Heart left ventricle (tissue), 16 donors: Measurements from ENCODE around the gene KLHL1. TPM values are rescaled to one million over a fixed set of nuclear protein-coding genes. Genes with fewer than 3 reads are reported as not detected.

Experiments used
- ATAC-seq, 4 donors: fragments of 200-7000 bp; cut with Tn5 transposase; one replicate each; pipeline ENCODE4 v1.9.1; 2020 to 2022; ENCODE audit warnings: moderate library complexity in 4 of 4, mild to moderate bottlenecking in 3 of 4, moderate number of reproducible peaks in 1 of 4
- DNase-seq, 5 donors: peaks; one replicate each; pipeline ENCODE4 v3.0.0-alpha.2; 2020
- H3K27ac ChIP-seq, 12 donors: fragments of 200-600 bp; sonication (generic) in 4 of 12; one replicate each; pipeline versions ENCODE4 v1.5.0 to v1.8.0; 2016 to 2022; ENCODE audit warnings: mild to moderate bottlenecking in 2 of 12
- H3K27me3 ChIP-seq, 9 donors: fragments of 200-600 bp; sonication (generic) in 2 of 9; one replicate each; pipeline versions ENCODE4 v1.5.1 to v1.8.0; 2016 to 2022; ENCODE audit warnings: mild to moderate bottlenecking in 3 of 9
- H3K36me3 ChIP-seq, 9 donors: fragments of 200-600 bp; sonication (generic) in 2 of 9; one replicate each; pipeline versions ENCODE4 v1.5.0 to v1.8.0; 2018 to 2022; ENCODE audit warnings: mild to moderate bottlenecking in 2 of 9
- H3K4me1 ChIP-seq, 12 donors: fragments of 200-600 bp; sonication (generic) in 4 of 12; one replicate each; pipeline versions ENCODE4 v1.5.0 to v1.8.0; 2016 to 2022; ENCODE audit warnings: mild to moderate bottlenecking in 3 of 12
- H3K4me3 ChIP-seq, 12 donors: fragments of 200-600 bp; sonication (generic) in 4 of 12; one replicate each; pipeline versions ENCODE4 v1.5.0 to v1.8.0; 2017 to 2022; ENCODE audit warnings: mild to moderate bottlenecking in 9 of 12, moderate library complexity in 4 of 12
- H3K9me3 ChIP-seq, 12 donors: fragments of 200-600 bp; sonication (generic) in 4 of 12; one replicate each; pipeline versions ENCODE4 v1.5.0 to v1.8.0; 2016 to 2022; ENCODE audit warnings: mild to moderate bottlenecking in 1 of 12
- POLR2A ChIP-seq, 2 donors: fragments of 450-650 bp; IDR thresholded peaks; one replicate each; pipeline ENCODE4 v1.6.1; 2017; ENCODE audit warnings: antibody characterized with exemption in 2 of 2, mild to moderate bottlenecking in 2 of 2, moderate library complexity in 2 of 2
- WGBS, 4 donors: extraction: QIAGEN DNeasy Blood & Tissue Kit in 2 of 4; methylation state at CpG; one replicate each; pipeline versions ENCODE4 v1.1.5 to v1.1.7; 2013 to 2018; 5-methylcytosine and 5-hydroxymethylcytosine counted together
- intact Hi-C, 10 donors: fragments of 100-400 bp; cut with DNase I; formaldehyde crosslinking; loops; one replicate each; pipeline versions ENCODE4 v1.11.1 to v1.14.2; 2022
- polyA plus RNA-seq, 2 donors: library from polyadenylated mRNA; stranded (reverse); fragments of 200-250 nt; gene quantifications; one replicate each; pipeline ENCODE4 v1.2.3, GENCODE V29; 2013
- total RNA-seq, 9 donors: library from RNA; depleted of rRNA in 2 of 9; stranded (reverse); fragments of >200 nt in 2 of 9; fragmentation: NEBNext Ultra II Directional in 3 of 9; extraction: Animal tissue kit (Norgen Biotek cat#: 25700) in 3 of 9; gene quantifications; one replicate each; pipeline versions ENCODE4 v1.1.0 to v1.2.4, GENCODE V29; 2016 to 2023
- TF ChIP-seq, protein P1 (sequence below), 12 donors: fragments of 200-600 bp; sonication (generic) in 4 of 12; IDR thresholded peaks; one replicate each; pipeline versions ENCODE4 v1.5.0 to v1.8.0; 2018 to 2022; ENCODE audit warnings: antibody characterized with exemption in 12 of 12, mild to moderate bottlenecking in 5 of 12
- donor health status: ischemic (EF 13 %, LVEDD 7.1; RV severe dilation, severe dysfunction).
- donor health status: healthy with polysubstance abuse.
- donor health status: DM: no; HTN: yes; CAD: no.
- donor health status: DM: no; HTN: no; CAD: no.
- donor health status: ischemic (EF 25% LVEDD 6.9; RV normal size, moderate dysfunction).
- donor health status: ischemic (EF 25% LVEDD 5.7; RV mildly dilated, moderate dysfunction).
- donor health status: healthy.
- donor health status: DM: yes; HTN: yes; CAD: no.
- donor health status: ischemic (EF 35%, LVEDD 5.7; RV mildly dilated, moderate dysfunction).
- donor health status: nonischemic (EF 11% LVEDD 7.7; RV severe dilation, severe dysfunction).
- donor health status: DM: yes; HTN: yes; CAD: no.
- donor health status: PGD.
- donor health status: ischemic (EF 29% LVEDD 5.4; RV normal size, mild dysfunction).
- donor health status: nonischemic (EF 23%, LVEDD 6.1; RV moderate dilation, normal function).

The KLHL1 gene
- total and polyA plus RNA-seq, 11 donors, result not detected

DNA sequence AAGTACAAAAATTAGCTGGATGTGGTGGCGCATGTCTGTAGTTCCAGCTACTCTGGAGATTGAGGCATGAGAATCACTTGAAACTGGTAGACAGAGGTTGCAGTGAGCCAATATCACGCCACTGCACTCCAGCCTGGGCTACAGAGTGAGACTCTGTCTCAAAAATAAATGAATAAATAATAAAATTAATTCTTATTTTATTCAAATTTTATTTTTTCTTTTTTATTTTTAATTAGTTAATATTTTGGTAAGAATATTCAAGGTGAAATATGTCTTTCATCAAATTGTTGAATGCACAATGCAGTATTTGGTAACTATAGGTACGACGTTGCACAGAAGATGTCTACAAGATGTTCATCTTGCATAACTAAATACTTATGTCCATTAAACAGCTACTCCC is 111.2 kb downstream of the KLHL1 start:
- H3K27me3 ChIP-seq, result no peaks in the 10 kb centered on the region
- WGBS, 4 donors, result 87 to 93% (median 92%) methylated on average over 4 of the region's 4 CpGs
- DNase-seq (no peak), ATAC-seq (no peak)
- peaks cover 0 to 2% (median 0%) of the 10 kb centered on the region in 12 donors for H3K9me3 ChIP-seq
- no peak overlapping the region for H3K4me3 ChIP-seq
- no peaks in the 10 kb centered on the region for H3K36me3 ChIP-seq
- H3K27ac ChIP-seq, result no peak overlapping the region
- TF ChIP-seq POLR2A (IDR thresholded peaks at IDR 0.05), result no peak
- TF ChIP-seq, protein P1, sequence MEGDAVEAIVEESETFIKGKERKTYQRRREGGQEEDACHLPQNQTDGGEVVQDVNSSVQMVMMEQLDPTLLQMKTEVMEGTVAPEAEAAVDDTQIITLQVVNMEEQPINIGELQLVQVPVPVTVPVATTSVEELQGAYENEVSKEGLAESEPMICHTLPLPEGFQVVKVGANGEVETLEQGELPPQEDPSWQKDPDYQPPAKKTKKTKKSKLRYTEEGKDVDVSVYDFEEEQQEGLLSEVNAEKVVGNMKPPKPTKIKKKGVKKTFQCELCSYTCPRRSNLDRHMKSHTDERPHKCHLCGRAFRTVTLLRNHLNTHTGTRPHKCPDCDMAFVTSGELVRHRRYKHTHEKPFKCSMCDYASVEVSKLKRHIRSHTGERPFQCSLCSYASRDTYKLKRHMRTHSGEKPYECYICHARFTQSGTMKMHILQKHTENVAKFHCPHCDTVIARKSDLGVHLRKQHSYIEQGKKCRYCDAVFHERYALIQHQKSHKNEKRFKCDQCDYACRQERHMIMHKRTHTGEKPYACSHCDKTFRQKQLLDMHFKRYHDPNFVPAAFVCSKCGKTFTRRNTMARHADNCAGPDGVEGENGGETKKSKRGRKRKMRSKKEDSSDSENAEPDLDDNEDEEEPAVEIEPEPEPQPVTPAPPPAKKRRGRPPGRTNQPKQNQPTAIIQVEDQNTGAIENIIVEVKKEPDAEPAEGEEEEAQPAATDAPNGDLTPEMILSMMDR (IDR thresholded peaks at IDR 0.05), result no peak
- no peaks in the 10 kb centered on the region for H3K4me1 ChIP-seq
- intact Hi-C loops, result no loop called here

DNA sequence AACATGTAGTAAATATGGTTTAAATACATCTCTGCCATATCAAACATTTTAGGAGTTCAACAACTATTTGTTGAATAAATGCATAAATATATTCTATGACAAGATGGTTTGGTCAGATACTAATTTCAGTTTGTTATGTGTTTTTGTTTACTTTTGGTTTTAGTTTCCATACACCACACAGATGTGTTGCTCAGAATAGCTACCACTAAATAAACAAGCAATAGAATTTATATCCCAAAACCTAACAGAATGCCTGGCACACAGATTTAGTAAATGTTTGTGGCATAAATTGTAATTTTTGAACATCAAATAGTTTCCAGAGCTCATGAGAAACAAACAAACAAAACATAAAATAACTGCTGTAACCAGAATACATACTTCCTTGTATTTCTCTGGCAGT is 127.5 kb downstream of the KLHL1 start:
- H3K4me1 ChIP-seq, result no peaks in the 10 kb centered on the region
- no peaks in the 10 kb centered on the region for H3K9me3 ChIP-seq
- ATAC-seq (no peak), DNase-seq (no peak)
- TF ChIP-seq, protein P1 (IDR thresholded peaks at IDR 0.05), result no peak
- no peak for TF ChIP-seq POLR2A (IDR thresholded peaks at IDR 0.05)
- no peak overlapping the region for H3K4me3 ChIP-seq
- H3K27me3 ChIP-seq, result no peaks in the 10 kb centered on the region
- intact Hi-C loops, result no loop called here
- no peaks in the 10 kb centered on the region for H3K36me3 ChIP-seq
- H3K27ac ChIP-seq, result no peak overlapping the region

DNA sequence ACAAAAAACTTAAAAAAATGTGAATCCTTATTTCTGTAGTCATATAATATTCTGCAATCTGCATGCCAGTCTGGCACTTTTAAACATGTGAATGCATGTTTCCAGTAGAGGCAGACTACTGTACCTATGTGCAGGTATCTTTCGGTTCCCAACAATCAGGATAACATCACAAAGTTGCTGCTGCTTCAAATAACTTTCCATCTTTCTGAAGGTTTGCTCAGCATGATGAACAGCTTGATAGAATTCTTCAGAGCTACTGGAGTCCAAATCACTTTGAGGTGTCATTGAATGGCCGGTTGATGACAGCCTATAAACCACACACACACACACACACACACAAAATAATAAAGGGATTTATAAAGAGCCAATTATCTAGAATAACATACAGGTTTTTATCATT is 132.8 kb downstream of the KLHL1 start:
- WGBS, 4 donors, result 76 to 88% (median 82%) methylated on average over 2 of the region's 2 CpGs
- no peaks in the 10 kb centered on the region for H3K27me3 ChIP-seq

DNA sequence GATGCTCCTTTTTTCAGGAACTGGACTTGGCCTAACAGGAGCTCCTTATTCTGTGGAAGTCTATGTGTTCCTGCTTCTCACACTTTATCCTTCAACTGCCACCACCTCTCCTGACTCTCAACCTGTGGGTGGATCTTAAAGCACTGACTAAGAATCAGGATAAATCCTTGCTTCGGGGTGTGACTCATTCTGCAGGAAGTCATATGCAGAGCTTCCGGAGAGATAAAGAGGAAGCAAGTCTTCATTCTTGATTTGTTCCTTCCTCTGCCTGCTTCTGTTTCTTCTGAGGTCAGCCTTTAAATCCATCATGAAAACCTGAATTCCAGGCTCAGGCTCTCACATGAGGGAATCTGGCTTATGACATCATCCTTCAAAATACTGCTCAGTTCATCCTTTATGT is 137.7 kb downstream of the KLHL1 start:
- no peaks in the 10 kb centered on the region for H3K36me3 ChIP-seq
- WGBS, 4 donors, result 31 to 41% (median 34%) methylated on average over 2 of the region's 2 CpGs
- DNase-seq (no peak), ATAC-seq (no peak)
- H3K9me3 ChIP-seq, result no peaks in the 10 kb centered on the region
- H3K4me1 ChIP-seq, result no peaks in the 10 kb centered on the region
- H3K27me3 ChIP-seq, result no peaks in the 10 kb centered on the region
- no peak overlapping the region for H3K4me3 ChIP-seq
- no peak for TF ChIP-seq POLR2A (IDR thresholded peaks at IDR 0.05)
- TF ChIP-seq, protein P1 (IDR thresholded peaks at IDR 0.05), result no peak
- no peak overlapping the region for H3K27ac ChIP-seq
- intact Hi-C loops, result no loop called here

More for the DNA sequence above, 132.8 kb downstream of the KLHL1 start:
- Histone ChIP-seq H3K36me3 (no peaks in the 10 kb centered on the region), H3K9me3 (no peaks in the 10 kb centered on the region), H3K4me3 (no peak overlapping the region), H3K27ac (no peak overlapping the region), H3K4me1 (no peaks in the 10 kb centered on the region)
- no peak for TF ChIP-seq POLR2A (IDR thresholded peaks at IDR 0.05)
- TF ChIP-seq, protein P1 (IDR thresholded peaks at IDR 0.05), result no peak
- no peak for ATAC-seq
- intact Hi-C loops, result no loop called here
- DNase-seq, result no peak
